Ammon's horn (tissue), 1 donor: ENCODE data around the gene NAPSA.
"Not testable (repeated sequence)": the region's sequence is repeated elsewhere in the genome, so short reads cannot be mapped to it uniquely, and the experiment has no call there.

Experiments
- DNase-seq: peaks from one replicate; pipeline ENCODE4 v3.0.0-alpha.2; 2016; ENCODE audit warnings: low spot score

The NAPSA gene

GRCh38 chr19:50330365-50331078, 34.9 kb downstream of the NAPSA start:
- peak; percentile 94 for DNase-seq

- not testable (repeated sequence) for DNase-seq
Measured at GRCh38 chr19:50329926-50330294, 35.5 kb downstream of the NAPSA start.

- DNase-seq, result peak; percentile 100
Measured at GRCh38 chr19:50329146-50329925, 36.1 kb downstream of the NAPSA start, which contains the start of gene KCNC3. Gene KCNC3 (minus strand): TSS chr19:50329377. CDS start chr19:50329082, 295 bp downstream.

- no peak for DNase-seq
Measured at GRCh38 chr19:50328873-50329145, 36.6 kb downstream of the NAPSA start.

- DNase-seq, result no peak
Measured at GRCh38 chr19:50328224-50328872, 37.1 kb downstream of the NAPSA start.

- DNase-seq, result no peak
Measured at GRCh38 chr19:50327461-50328223, 37.8 kb downstream of the NAPSA start.

DNA sequence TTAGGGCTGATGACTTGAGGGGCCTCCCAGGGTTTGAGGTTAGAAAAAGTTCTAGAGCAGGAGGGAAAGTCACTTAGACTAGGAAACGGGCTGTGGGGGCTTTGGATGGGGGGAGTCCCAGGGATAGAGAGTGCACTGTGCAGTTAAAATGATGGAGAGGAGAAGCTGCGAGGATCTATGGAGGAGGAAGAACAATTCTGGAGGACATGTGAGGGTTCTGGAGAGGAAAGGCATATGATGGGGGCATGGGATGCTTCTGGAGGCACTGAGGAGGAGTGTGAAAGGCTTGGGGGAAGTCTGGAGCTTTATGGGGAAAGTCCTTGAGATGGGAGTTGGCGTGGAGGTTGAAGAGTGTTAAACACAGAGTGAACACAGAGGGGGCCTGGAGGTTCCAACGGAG, 38.4 kb downstream of the NAPSA start:
- DNase-seq, result no peak

DNA sequence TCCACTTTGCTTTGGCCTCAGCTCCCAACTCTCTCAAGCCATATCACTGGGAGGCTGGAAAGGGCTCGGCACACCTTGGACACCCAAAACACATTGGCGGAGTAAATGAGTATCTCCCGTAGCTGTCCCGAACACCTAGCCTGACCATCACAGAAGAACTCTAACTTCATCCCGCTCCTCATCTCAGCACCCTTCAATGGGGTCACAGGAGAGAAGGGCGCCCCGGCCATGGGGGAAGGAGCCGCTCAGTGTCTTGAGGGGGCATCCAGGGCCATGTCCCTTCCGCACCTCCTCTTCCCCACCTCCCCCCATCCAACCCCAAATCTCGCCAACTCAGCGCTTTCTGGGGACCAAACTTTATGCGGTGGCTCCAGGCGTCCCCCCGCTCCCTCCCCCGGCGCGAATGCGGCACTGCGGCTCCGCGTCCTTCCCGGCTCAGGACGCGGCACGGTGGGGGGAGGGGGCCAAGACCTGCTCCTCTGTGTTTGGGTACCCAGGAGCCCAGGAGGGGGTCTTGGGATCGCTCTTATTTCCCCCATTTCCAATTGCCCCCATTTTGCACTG, 39.3 kb downstream of the NAPSA start:
- no peak for DNase-seq

- peak; percentile 80 for DNase-seq
Measured at GRCh38 chr19:50325310-50326100, 39.9 kb downstream of the NAPSA start.

GRCh38 chr19:50324331-50324730, 41.1 kb downstream of the NAPSA start:
- DNase-seq, result no peak

GRCh38 chr19:50323782-50324133, 41.7 kb downstream of the NAPSA start:
- DNase-seq, result no peak

DNA sequence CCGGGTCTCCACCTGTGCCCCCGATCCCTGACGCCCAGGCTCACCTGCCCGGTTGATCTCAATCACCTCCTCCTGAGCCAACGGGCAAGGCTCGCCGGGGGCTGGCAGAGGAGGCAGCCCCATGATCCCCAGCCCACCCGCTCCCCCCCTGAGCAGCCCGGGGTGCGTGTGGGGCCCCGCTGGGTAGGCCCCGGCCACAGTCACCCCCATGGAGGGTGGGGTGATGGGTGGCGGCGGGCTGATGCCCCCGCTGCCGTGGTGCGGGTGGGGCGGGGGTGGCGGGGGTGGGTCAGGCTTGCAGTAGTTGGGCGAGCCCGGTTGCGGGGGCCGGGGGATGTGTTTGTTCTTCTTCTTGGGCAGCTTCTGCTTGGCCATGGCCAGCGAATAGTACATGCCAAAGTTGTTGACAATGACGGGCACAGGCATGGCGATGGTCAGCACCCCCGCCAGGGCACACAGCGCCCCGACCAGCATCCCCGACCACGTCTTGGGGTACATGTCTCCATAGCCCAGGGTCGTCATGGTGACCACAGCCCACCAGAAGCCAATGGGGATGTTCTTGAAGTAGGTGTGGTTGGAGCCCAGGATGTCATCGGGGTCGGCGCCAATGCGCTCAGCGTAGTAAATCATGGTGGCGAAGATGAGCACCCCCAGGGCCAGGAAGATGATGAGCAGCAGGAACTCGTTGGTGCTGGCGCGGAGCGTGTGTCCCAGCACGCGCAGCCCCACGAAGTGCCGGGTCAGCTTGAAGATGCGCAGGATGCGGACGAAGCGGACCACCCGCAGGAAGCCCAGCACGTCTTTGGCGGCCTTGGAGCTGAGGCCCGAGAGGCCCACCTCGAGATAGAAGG, 42.3 kb downstream of the NAPSA start:
- DNase-seq, result no peak

DNA sequence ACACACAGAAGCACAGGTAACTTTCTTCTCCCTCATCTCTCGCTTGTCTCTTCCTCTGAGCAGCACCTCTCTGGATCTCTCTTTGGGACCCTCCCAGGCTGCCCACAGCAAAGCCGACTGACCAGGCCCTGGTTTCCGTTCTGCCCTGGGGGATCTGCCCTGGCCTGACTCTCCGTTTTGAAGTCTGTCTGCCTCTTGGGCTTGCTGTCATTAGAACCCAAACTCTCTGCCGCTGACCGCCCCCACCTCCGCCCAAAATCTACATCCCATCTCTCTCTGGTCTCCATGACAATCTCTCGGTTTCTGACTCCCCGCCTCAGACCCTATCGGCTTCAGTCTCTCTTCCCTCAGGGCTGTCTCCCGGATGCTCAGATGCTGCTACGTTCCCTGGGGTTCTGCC, 43.2 kb downstream of the NAPSA start:
- no peak for DNase-seq

- no peak for DNase-seq
Measured at GRCh38 chr19:50321831-50322230, 43.6 kb downstream of the NAPSA start.

- no peak for DNase-seq
Measured at GRCh38 chr19:50320596-50320995, 44.8 kb downstream of the NAPSA start.

- DNase-seq, result no peak
Measured at GRCh38 chr19:50320051-50320450, 45.4 kb downstream of the NAPSA start.

DNA sequence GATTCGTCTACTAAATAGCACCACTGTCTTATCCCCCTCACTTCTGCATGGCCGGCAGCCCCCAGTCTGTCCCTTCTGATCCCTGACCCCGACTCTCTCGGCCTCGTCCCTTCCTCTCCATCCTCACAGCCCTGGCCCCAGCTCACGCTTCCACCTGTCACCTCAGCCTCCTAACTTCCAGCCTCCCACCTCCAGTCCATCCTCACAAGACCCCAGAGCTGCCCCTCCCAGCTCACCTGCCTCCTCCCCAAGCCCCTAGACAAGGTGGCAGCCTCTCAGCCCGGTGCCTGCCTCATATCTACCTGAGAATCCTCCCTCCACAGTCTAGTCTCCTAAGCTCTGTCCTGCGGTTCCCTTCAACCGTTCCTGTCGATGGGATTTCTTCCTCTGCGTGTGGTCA, 46.3 kb downstream of the NAPSA start:
- no peak for DNase-seq

- no peak for DNase-seq
Measured at GRCh38 chr19:50318438-50318837, 47.0 kb downstream of the NAPSA start.

DNA sequence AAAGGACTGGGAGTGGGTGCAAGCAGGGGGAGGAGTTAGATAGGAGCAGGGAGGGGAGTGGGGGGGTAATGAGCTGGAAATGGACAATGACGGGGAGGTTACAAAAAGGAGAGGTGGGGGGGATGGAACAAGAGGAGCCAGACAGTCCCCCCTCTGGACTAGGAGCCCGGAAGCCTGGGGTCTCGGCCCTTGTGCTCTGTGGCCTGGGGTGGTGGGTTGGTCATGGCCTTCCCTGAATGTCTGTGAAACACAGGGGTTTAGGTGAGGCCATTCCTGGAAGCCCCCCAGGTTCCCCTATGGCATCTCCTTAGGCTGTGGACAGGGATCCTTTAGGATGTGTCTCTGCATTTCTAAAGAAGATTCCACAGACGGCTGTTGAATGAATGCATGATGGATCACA, 48.3 kb downstream of the NAPSA start:
- DNase-seq, result no peak

DNA sequence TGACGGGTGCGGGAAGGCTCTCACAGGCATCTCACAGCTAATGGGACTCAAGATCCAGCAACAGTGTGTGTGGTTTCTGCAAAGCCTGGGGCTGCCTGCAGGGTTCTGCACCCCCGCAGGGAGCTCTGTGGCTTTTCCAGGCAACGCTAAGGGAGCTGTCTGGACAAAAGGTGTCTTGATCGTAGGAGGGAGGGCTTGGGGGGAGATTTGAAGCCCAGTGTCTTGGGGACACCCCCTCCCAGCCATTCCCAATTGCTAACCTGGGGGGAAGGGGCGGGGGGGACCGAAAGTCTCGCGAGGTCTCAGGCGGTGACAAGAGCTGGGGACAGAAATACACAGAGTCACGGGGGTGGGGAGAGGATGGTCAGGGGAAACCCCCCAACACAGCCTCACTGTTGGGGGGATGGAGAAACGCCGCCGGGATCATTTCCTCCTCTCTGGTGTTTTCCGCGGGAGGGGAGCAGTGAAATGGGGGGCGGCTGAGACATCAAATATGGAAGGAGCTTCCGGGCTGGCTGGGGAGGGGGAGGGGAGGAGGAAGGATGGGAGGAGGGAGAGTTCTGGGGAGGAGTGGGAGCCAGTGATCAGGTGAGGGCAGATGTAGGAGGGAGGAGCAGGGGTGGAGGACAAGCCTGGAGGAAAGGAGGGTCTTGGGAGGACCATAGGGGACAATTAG, 49.5 kb downstream of the NAPSA start:
- no peak for DNase-seq
